GM12878 (cell line): ENCODE measurements around the gene RFX5. TPM values are rescaled to one million over a fixed set of nuclear protein-coding genes. Genes with fewer than 3 reads are reported as not detected.
A peak's percentile ranks its signal among the peaks of the same experiment; 100 is the strongest.

Experiments used
- ATAC-seq: fragments of 200-7000 bp; cut with Tn5 transposase; 3 replicates; pipeline ENCODE4 v1.9.1; 2020; ENCODE audit warnings: mild to moderate bottlenecking, moderate library complexity
- BruUV-seq: library from RNA; stranded (reverse); fragments of 400-500 nt; replicated peaks from 2 replicates; lab custom pipeline; 2021; lab: Mats Ljungman, UMichigan
- CTCF ChIA-PET: fragments of 300-600 bp; sonication (Branson Sonifier 250); formaldehyde crosslinking; extraction: SDS; loops from one replicate; lab custom pipeline; 2021; ENCODE audit warnings: inconsistent platforms; lab: Yijun Ruan, JAX
- POLR2A ChIA-PET: fragments of 350-600 bp; formaldehyde crosslinking; extraction: SDS; loops from one replicate; lab custom pipeline; 2021; ENCODE audit warnings: inconsistent platforms; lab: Charles Lee
- RAD21 ChIA-PET: fragments of 300-600 bp; sonication (Branson Sonifier 250); formaldehyde crosslinking; loops from one replicate; lab custom pipeline; 2023; ENCODE audit warnings: antibody characterized with exemption; ENCODE audit not compliant: unreplicated experiment; lab: Charles Lee
- SMC1A ChIA-PET: fragments of 300-600 bp; sonication (Branson Sonifier 250); formaldehyde crosslinking; loops from one replicate; lab custom pipeline; 2023; ENCODE audit not compliant: unreplicated experiment, uncharacterized antibody; lab: Charles Lee
- DNase-seq: peaks from one replicate; pipeline ENCODE4 v3.0.0-alpha.2; 2011; ENCODE audit warnings: low read depth, low spot score
- FAIRE-seq: peaks from 3 replicates; lab custom pipeline; 2011; peaks lifted over from hg19 to GRCh38; lab: Jason Lieb, UNC
- H2AFZ ChIP-seq: 2 replicates; pipeline ENCODE4 v1.6.0; 2011; ENCODE audit warnings: low read depth, low read length, control low read depth; ENCODE audit not compliant: control insufficient read depth
- H3K27ac ChIP-seq: 2 replicates; pipeline ENCODE4 v1.5.1; 2011; ENCODE audit warnings: control low read depth; ENCODE audit not compliant: control insufficient read depth, insufficient read depth
- H3K27me3 ChIP-seq, 2 experiments: replicated peaks in 1 of 2; 2 replicates each; pipeline versions ENCODE4 v1.6.0 to v1.6.1; 2011; ENCODE audit warnings: low read length in 1 of 2; ENCODE audit not compliant: control insufficient read depth in 2 of 2, insufficient read depth in 2 of 2
- H3K36me3 ChIP-seq, 2 experiments: 2 replicates each; pipeline ENCODE4 v1.5.1; 2011; ENCODE audit warnings: low read length in 1 of 2; ENCODE audit not compliant: control insufficient read depth in 2 of 2, insufficient read depth in 2 of 2
- H3K4me1 ChIP-seq: 2 replicates; pipeline ENCODE4 v1.6.1; 2011; ENCODE audit warnings: mild to moderate bottlenecking, low read length, moderate library complexity, mixed read lengths; ENCODE audit not compliant: control insufficient read depth, insufficient read depth
- H3K4me2 ChIP-seq: 2 replicates; pipeline ENCODE4 v1.6.0; 2011; ENCODE audit warnings: control low read depth; ENCODE audit not compliant: control insufficient read depth, insufficient read depth
- H3K4me3 ChIP-seq: fragments of 200-600 bp; sonication (generic); 2 replicates; pipeline ENCODE4 v1.5.1; 2016
- H3K79me2 ChIP-seq: 2 replicates; pipeline ENCODE4 v1.6.0; 2011; ENCODE audit warnings: low read length; ENCODE audit not compliant: control insufficient read depth, insufficient read depth
- H3K9ac ChIP-seq: 2 replicates; pipeline ENCODE4 v1.8.0; 2011; ENCODE audit warnings: low read length, control low read depth, mixed read lengths; ENCODE audit not compliant: control insufficient read depth, insufficient read depth
- H3K9me3 ChIP-seq: replicated peaks from 3 replicates; pipeline ENCODE4 v1.5.1; 2011; ENCODE audit warnings: mild to moderate bottlenecking, low read length; ENCODE audit not compliant: control insufficient read depth, insufficient read depth
- H4K20me1 ChIP-seq: 2 replicates; pipeline ENCODE4 v1.6.0; 2011; ENCODE audit not compliant: control insufficient read depth, insufficient read depth
- POLR2A ChIP-seq: IDR thresholded peaks from 2 replicates; pipeline ENCODE4 v1.6.1; 2011; ENCODE audit warnings: low read depth, mild to moderate bottlenecking, low read length
- POLR2AphosphoS5 ChIP-seq: IDR thresholded peaks from 2 replicates; pipeline ENCODE4 v1.6.1; 2011; ENCODE audit warnings: mild to moderate bottlenecking, low read length, inconsistent platforms
- RAD51 ChIP-seq: fragments of 450-650 bp; IDR thresholded peaks from 2 replicates; pipeline ENCODE4 v1.6.1; 2016; ENCODE audit warnings: moderate library complexity, mild to moderate bottlenecking, inconsistent platforms
- WGBS: methylation state at CpG from one replicate; pipeline ENCODE4 v1.1.6; 2016; ENCODE audit warnings: low lambda C conversion rate; ENCODE audit not compliant: insufficient replicate concordance, insufficient coverage; ENCODE audit errors: missing lambda C conversion rate; 5-methylcytosine and 5-hydroxymethylcytosine counted together
- in situ Hi-C: fragments of 300-500 bp; cut with MboI; formaldehyde crosslinking; loops from 9 replicates; pipeline ENCODE4 v1.14.3; 2018; ENCODE audit warnings: mixed read lengths
- intact Hi-C: fragments of 100-400 bp; cut with micrococcal nuclease; formaldehyde crosslinking; loops from one replicate; pipeline ENCODE4 v1.14.2; 2022; ENCODE audit not compliant: unreplicated experiment
- polyA plus RNA-seq, 11 experiments: library from polyadenylated mRNA; depleted of rRNA in 4 of 11; unstranded in 6 of 11; stranded (reverse) in 5 of 11; fragments of >200 nt; fragmentation: Nextera tagmentation in 4 of 11; fragmentation: Illumina TruSeq in 1 of 11; extraction: Ambion mirVana in 4 of 11; extraction: Trizol in 1 of 11; gene quantifications; 1 replicate in 1 of 11; 2 replicates in 10 of 11; pipeline versions ENCODE4 v1.2.1 to v1.2.3, GENCODE V29; 2011 to 2016; ENCODE audit warnings: inconsistent platforms in 2 of 11, missing spikeins in 2 of 11, low read depth in 1 of 11
- total RNA-seq, 4 experiments: library from RNA; depleted of rRNA in 3 of 4; stranded (reverse); fragments of >200 nt in 3 of 4; fragmentation: Illumina TruSeq in 1 of 4; extraction: Trizol in 1 of 4; gene quantifications; 2 replicates each; pipeline versions ENCODE4 v1.2.1 to v1.2.3, GENCODE V29; 2013 to 2021
- TF ChIP-seq, protein P1 (sequence below): fragments of 450-650 bp; IDR thresholded peaks from 2 replicates; pipeline ENCODE4 v1.6.1; 2016; ENCODE audit warnings: mild to moderate bottlenecking

RFX5 gene
- total and polyA plus RNA-seq, 10 of the 15 experiments (the other 5 are each of a cell fraction or from before 2014, with no cell fraction given) = 14.1 to 198 (median 124) TPM

DNA sequence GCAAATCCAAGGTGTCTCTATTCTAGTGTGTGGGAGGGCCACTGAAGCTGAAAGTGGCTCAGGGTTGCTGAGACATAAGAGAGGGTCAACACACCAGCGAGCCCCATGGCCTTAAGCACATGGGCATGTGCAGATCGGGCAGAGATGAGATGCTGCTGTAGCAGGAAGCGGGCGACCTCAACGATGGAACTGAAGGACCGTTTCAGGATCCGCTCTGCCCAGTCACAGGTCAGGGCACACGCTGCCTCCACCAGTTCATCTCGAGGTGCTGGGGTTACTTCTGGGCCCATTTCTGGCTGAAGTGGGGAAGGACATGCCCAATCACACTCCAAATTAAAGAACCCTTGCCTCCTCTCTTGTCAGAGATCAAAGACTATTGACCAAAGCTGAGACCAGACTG lies 3.5 kb downstream of the RFX5 start:
- intact Hi-C loops (no loop called here), in situ Hi-C loops (loop anchor here (5.0 kb wide), 1 partner anchor 151 kb away; the partner anchor contains the start of gene VPS72)
- H3K36me3 ChIP-seq = peaks cover 14 to 19% of the 10 kb centered on the region in 2 experiments
- WGBS = 51% methylated on average over 9 of the region's 9 CpGs
- no peak overlapping the region for H3K4me3 ChIP-seq
- H3K9me3 ChIP-seq = no peaks in the 10 kb centered on the region
- ATAC-seq = no peak
- no peak for FAIRE-seq
- CTCF ChIA-PET = interaction anchor here (1.0 to 8.9 kb wide), 4 partner anchors 9 to 62 kb away, joined by 3 to 164 read pairs (median 6); partner anchors contain the start of gene ZNF687
- no peaks in the 10 kb centered on the region for H3K27me3 ChIP-seq
- SMC1A ChIA-PET = interaction anchor here (0.8 to 2.4 kb wide), 4 partner anchors 14 to 54 kb away, joined by 3 to 16 read pairs (median 4); no protein-coding TSS in a partner anchor
- TF ChIP-seq RAD51 (no peak), POLR2AphosphoS5 (peak; percentile 53), POLR2A (peak; percentile 46; the same call in 1 of the 2 replicates)
- TF ChIP-seq, protein P1, sequence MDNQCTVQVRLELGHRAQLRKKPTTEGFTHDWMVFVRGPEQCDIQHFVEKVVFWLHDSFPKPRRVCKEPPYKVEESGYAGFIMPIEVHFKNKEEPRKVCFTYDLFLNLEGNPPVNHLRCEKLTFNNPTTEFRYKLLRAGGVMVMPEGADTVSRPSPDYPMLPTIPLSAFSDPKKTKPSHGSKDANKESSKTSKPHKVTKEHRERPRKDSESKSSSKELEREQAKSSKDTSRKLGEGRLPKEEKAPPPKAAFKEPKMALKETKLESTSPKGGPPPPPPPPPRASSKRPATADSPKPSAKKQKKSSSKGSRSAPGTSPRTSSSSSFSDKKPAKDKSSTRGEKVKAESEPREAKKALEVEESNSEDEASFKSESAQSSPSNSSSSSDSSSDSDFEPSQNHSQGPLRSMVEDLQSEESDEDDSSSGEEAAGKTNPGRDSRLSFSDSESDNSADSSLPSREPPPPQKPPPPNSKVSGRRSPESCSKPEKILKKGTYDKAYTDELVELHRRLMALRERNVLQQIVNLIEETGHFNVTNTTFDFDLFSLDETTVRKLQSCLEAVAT = peak; percentile 23; the same call in 1 of the 2 replicates
- no peak overlapping the region for H2AFZ ChIP-seq
- no peak overlapping the region; the same call in 1 of the 2 replicates for H3K4me2 ChIP-seq
- BruUV-seq = no TSS peak
- POLR2A ChIA-PET = interaction anchor here (0.6 to 10.9 kb wide), 8 partner anchors 14 to 188 kb away, joined by 3 to 110 read pairs (median 3); partner anchors contain the start of genes PI4KB and PSMB4
- peaks cover 7% of the 10 kb centered on the region for H3K4me1 ChIP-seq
- H4K20me1 ChIP-seq = no peaks in the 10 kb centered on the region
- no peak for DNase-seq
- no peak overlapping the region for H3K9ac ChIP-seq
- H3K27ac ChIP-seq = no peak overlapping the region
- H3K79me2 ChIP-seq = peaks cover 23% of the 10 kb centered on the region
- RAD21 ChIA-PET = interaction anchor here (2.0 kb wide), 1 partner anchor 43 kb away, joined by 6 read pairs; no protein-coding TSS in a partner anchor
